Islet of Langerhans (tissue), 1 donor: ENCODE measurements around the gene HEATR1.
A peak's percentile ranks its signal among the peaks of the same experiment; 100 is the strongest.
"Not testable (repeated sequence)": the region's sequence is repeated elsewhere in the genome, so short reads cannot be mapped to it uniquely, and the experiment has no call there.

Source experiments
- FAIRE-seq: peaks from one replicate; lab custom pipeline; 2011; peaks lifted over from hg19 to GRCh38; lab: Jason Lieb, UNC

HEATR1 gene

DNA sequence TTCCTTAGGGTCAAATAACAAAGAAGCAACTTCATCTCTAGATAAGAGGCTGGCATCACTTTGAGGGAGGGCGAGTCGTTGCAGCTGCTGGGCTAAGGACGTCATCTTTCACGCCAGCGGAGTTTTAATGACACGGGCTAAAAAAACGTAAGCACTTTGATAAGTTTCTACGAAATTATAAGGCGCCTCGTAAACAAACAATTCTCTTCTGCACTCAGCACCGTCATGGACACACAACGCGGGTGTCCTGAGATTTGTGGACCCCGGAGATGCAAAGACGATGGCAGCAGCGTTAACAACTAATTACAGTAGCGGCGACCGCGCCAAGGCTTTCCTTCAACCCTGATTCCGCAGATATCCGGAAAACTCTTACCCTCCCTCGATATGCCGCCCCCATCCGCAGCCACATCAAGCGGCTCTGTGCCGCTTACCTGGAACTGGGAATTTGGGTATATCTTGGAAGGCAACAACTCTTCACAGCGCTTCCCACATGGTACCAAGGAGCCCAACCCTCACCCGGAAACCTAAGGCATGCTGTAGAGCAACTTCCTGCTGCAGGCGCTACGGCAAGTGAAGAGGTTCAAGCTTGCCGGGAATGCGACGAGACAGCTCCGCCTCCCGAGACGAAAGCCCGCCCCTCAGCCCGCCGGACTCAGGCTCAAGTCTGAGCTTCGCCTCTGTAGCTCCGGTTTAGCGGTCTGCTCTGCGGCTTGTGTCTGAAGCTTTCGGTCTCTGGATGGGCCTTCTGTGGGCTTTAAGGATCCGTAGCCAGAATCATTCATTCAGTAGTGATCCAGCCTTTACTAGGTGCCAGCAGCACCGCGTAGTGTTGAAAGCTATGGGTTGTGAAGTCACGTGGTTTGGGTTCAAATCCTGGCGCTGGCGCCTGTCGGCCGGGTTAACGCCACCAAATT lies at the start of gene HEATR1:
Gene HEATR1, minus strand, starts transcription at position 526 of the 914 bp plus-strand sequence. Its CDS starts 421 bp downstream, at position 105.
- FAIRE-seq: peak; percentile 81

DNA sequence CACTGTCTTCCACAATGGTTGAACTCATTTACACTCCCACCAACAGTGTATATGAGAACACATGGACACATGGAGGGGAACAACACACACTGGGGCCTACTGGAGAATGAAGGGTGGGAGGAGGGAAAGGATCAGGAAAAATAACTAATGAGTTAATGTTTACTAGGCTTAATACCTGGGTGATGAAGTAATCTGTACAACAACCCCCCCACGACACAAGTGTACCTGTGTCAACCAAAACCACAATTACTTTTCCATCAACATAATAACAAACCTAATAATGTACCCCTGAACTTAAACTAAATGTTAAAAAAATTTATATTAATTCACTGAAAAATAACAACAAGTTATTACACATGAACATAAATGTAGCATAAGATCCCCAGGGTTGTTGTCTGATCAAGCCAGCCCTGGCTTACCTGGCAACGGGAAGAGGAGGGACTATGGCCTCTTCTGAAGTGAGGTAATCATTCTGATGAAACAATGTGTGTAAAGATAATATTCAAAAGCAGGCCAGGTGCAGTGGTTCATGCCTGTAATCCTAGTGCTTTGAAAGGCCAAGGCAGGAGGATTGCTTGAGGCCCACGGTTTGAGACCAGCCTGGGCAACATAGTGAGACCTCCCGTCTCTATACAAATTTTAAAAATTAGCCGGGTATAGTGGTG lies 40.8 kb upstream of the HEATR1 start:
- no peak for FAIRE-seq

- FAIRE-seq: no peak
Measured at GRCh38 chr1:236642763-236643162, 38.4 kb upstream of the HEATR1 start.

- FAIRE-seq: no peak
Measured at GRCh38 chr1:236639686-236640085, 35.4 kb upstream of the HEATR1 start.

DNA sequence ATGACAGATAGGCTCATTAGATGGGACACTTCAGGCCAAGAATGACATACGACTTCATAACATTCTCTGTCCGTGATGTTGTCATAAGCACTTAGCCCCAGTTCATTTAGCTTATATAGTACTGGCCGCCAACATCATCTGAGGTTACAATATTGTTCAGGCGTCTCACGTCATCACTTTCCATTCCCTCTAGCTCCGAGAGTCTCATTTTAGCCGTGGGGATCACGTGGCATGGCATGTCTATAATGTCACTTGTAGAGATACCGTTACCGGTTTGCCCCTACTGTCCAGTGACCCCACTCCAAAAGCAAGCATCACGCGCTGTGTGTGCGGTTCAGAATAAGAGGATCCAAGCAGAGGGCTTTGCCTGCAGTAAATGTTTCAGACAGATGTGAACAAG lies 34.6 kb upstream of the HEATR1 start:
- no peak for FAIRE-seq

DNA sequence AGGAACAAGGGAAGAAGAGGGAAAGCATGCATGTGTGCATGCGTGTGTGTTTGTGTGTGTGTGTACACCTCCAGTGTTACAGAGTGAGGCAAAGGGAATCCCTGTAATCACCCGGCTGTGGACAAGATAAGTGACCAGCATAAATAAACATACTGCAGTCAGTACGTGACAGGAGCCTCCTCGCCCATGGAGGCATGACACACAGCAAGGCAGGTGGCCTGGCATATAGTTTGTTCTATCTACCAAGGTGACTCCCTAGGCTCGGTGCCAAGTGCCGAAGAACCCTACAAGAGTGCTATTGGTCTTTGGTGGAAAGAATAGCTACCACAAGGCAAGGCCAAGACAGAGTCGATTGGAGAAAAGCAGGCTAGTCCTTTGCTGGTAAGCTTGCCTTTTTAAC lies 31.7 kb upstream of the HEATR1 start:
- no peak for FAIRE-seq

DNA sequence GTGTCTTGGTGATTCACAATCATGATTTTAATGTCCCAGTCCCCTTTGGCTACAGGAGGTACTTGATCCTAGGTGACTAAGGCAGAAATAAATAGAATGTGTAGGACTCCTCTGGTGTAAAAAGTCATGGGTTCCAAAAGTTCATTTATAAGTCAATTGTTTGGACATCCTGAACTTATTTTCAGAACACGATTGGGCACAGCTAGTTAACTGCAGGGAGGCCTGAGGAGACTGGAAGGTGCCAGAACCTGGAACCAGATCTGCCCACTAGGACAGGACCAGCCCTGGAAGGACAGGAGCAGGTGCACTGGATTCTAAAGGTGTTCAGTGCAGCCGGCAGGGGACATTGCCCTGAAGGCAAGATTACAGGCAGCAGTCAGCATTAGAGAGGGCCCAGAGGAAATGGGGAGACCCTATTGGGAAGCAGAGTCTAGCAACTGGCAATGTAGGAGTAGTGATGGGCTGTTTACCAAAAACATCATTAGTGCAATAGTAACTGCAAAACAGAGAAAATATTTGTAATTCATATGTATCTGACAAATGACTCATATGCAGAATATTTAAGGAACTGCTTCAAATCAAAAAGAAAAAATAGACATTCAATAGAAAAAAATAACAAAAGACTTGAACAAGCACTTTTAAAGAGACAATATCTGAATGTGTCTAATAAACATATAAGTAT lies 23.6 kb upstream of the HEATR1 start:
- no peak for FAIRE-seq

GRCh38 chr1:236623371-236624166 lies 19.3 kb upstream of the HEATR1 start:
- no peak for FAIRE-seq

DNA sequence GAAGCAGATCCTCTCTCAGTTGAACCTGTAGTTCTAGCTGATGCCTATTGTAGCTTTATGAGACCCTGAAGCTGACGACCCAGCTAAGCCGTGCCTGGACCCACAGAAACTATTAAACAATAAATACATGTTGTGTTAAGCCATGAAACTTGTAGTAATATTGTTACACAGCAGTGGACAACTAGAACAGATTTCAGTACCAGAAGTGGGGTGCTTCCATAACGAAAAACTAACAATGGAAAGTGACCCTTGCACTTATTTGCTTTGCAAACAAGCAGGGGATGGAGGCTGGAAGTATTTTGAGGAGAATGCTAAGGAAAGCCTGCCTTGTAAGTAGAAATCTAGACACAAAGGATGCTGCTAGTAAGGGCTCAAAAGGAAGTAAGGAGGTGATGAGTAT lies 18.1 kb upstream of the HEATR1 start:
- no peak for FAIRE-seq

DNA sequence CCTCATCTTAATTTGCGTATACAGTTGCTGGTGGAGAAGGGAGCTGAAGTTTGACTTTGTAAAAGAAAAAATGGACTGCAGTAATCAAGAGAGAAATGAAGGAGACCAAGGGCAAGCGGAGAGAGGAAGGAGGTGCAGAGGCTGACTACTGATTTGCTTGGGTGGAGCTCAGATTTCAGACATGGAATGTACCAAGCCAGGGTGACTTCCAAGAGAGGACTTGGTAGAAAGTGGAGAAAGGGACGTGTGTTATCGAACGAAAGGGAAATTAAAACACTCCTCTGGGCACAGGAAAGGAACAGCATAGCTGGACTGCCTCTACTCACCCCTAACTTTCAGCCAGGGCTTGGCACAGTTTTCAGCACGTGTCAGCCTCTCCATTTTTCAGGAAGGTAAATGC lies 15.1 kb upstream of the HEATR1 start:
- FAIRE-seq: no peak

DNA sequence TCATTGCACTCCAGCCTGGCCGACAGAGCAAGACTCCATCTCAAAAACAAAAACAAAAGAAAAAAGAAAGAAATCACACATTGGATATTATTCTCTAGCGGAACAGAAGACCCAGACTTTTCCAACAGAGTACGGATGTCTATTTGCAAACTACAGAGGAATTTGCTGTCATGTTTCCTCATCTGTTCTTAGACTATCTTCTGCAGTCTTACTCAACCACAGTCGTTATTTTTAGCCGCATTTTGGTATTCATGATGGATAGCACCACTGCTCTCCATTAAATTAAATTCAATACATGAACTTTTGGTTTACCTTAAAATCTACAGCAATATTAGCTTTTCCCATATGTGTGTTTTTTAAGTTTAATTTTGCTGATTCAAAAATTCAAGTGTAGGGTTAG lies 14.2 kb upstream of the HEATR1 start:
- FAIRE-seq: no peak

- no peak for FAIRE-seq
Measured at GRCh38 chr1:236615399-236616148, 11.3 kb upstream of the HEATR1 start.

GRCh38 chr1:236612349-236612748 lies 8.0 kb upstream of the HEATR1 start:
- FAIRE-seq: no peak

GRCh38 chr1:236608930-236609726 lies 4.8 kb upstream of the HEATR1 start:
- peak; percentile 98 for FAIRE-seq

- not testable (repeated sequence) for FAIRE-seq
Measured at GRCh38 chr1:236607597-236607996, 3.3 kb upstream of the HEATR1 start.

GRCh38 chr1:236604905-236605806 lies 840 bp upstream of the HEATR1 start:
- no peak for FAIRE-seq

- no peak for FAIRE-seq
Measured at GRCh38 chr1:236602171-236602570, 2.1 kb downstream of the HEATR1 start.

- no peak for FAIRE-seq
Measured at GRCh38 chr1:236590553-236591150, 13.7 kb downstream of the HEATR1 start.

- no peak for FAIRE-seq
Measured at GRCh38 chr1:236589531-236589930, 14.8 kb downstream of the HEATR1 start.
